AG04450 (cell line): ENCODE results near the gene CCDC88C. TPM values are rescaled to one million over a fixed set of nuclear protein-coding genes. Genes with fewer than 3 reads are reported as not detected.

ENCODE experiments used
- CTCF ChIA-PET: fragments of 300-600, 350-600 bp; formaldehyde crosslinking; extraction: SDS; loops from one replicate; lab custom pipeline; 2022; ENCODE audit warnings: antibody characterized with exemption, inconsistent platforms; lab: Charles Lee
- POLR2A ChIA-PET: fragments of 350-600 bp; formaldehyde crosslinking; extraction: SDS; loops from one replicate; lab custom pipeline; 2021; ENCODE audit warnings: antibody characterized with exemption, inconsistent platforms; lab: Yijun Ruan, JAX
- DNase-seq: peaks from one replicate; pipeline ENCODE4 v3.0.0-alpha.2; 2011; ENCODE audit warnings: low read depth, low spot score
- H3K27ac ChIP-seq: one replicate; pipeline ENCODE4 v1.5.1; 2012; ENCODE audit warnings: low read depth, low read length, control low read depth
- H3K27me3 ChIP-seq: one replicate; pipeline ENCODE4 v1.6.0; 2012; ENCODE audit warnings: low read length; ENCODE audit not compliant: control insufficient read depth, insufficient read depth
- H3K4me3 ChIP-seq: 2 replicates; pipeline ENCODE4 v1.5.1; 2011; ENCODE audit warnings: mild to moderate bottlenecking, low read depth, low read length, control low read depth
- H3K9me3 ChIP-seq: 2 replicates; pipeline ENCODE4 v1.5.1; 2012; ENCODE audit warnings: low read length; ENCODE audit not compliant: control insufficient read depth, insufficient read depth
- CTCF ChIP-seq: IDR thresholded peaks from 2 replicates; pipeline ENCODE4 v1.5.1; 2011; ENCODE audit warnings: low read depth, low read length, control low read depth, inconsistent platforms
- polyA plus RNA-seq: library from polyadenylated mRNA; depleted of rRNA; stranded (reverse); fragments of >200 nt; gene quantifications from 2 replicates; pipeline ENCODE4 v1.2.3, GENCODE V29; 2011

Gene CCDC88C
- polyA plus RNA-seq, 1 experiment, result 0.01 TPM

DNA sequence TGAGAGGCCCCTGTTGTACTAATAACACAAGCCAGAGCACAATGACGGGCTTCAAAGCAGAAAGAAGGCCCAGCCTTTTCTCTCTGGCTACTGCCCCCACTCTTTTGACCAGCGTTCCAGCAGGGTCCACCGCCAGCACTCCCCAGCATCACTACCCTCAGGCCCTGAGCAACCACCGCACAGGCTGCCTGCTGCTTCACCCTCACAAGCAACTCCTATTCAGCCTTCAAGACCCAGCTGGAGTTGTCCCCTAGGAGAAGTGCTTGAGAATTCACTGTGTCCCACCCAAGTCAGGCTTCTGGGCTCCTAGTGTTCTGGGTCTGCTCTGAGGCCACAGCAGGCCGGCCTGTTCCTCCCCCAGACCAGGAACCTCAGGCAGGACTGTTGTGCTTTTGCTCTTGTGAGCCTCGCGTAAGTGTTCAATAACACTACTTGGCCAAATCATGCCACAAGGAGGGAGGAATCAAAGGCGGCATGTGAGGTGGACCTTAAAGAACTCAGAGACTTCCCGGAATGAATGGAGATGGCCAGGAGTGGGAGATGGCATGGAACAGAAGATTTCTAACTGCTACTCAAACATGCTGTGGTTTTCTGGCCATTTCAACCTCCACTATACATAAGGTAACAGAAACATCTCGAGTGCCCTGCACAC is 89.8 kb downstream of the CCDC88C start:
- no peak overlapping the region for H3K4me3 ChIP-seq
- POLR2A ChIA-PET, result no interaction called here
- CTCF ChIA-PET, result interaction anchor here (1.4 kb wide), 1 partner anchor 91 kb away, joined by 4 read pairs; no protein-coding TSS in a partner anchor
- no peaks in the 10 kb centered on the region for H3K9me3 ChIP-seq
- no peak for TF ChIP-seq CTCF
- no peak overlapping the region for H3K27ac ChIP-seq
- DNase-seq, result no peak
- H3K27me3 ChIP-seq, result peaks cover 31% of the 10 kb centered on the region

DNA sequence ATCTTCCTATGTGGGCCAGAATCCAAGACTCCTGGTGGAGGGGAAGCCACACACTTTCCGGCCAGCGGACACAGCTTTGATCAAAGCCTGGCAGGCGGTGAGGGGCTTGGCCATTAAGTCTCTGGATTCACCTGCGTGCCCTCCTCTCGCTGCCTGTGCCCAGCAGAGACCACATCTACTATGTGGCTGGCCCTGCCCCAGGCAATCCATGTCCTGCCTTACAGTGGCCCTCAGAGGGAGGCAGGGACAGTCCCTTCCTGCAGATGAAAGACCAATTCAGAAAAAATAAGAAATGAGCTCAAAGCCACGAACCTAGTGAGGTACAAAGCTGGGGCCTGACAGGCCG is 90.4 kb downstream of the CCDC88C start:
- no peak for DNase-seq
- CTCF ChIA-PET, result interaction anchor here (5.6 kb wide), 1 partner anchor 92 kb away, joined by 92 read pairs; the partner anchor contains the start of gene CCDC88C
- POLR2A ChIA-PET, result no interaction called here
- Histone ChIP-seq H3K4me3 (no peak overlapping the region), H3K27ac (no peak overlapping the region), H3K27me3 (peaks cover 29% of the 10 kb centered on the region), H3K9me3 (no peaks in the 10 kb centered on the region)
- TF ChIP-seq CTCF, result no peak

- H3K27me3 ChIP-seq, result peaks cover 26% of the 10 kb centered on the region
- no peak for DNase-seq
- POLR2A ChIA-PET, result no interaction called here
- H3K27ac ChIP-seq, result no peak overlapping the region
- TF ChIP-seq CTCF, result no peak
- CTCF ChIA-PET, result interaction anchor here (5.6 kb wide), 1 partner anchor 93 kb away, joined by 92 read pairs; the partner anchor contains the start of gene CCDC88C
- H3K9me3 ChIP-seq, result no peaks in the 10 kb centered on the region
- no peak overlapping the region for H3K4me3 ChIP-seq
Measured at GRCh38 chr14:91326514-91327249, 90.9 kb downstream of the CCDC88C start.

GRCh38 chr14:91324606-91325575 is 92.7 kb downstream of the CCDC88C start:
- Histone ChIP-seq H3K9me3 (no peaks in the 10 kb centered on the region), H3K27ac (no peak overlapping the region), H3K4me3 (no peak overlapping the region), H3K27me3 (peaks cover 21% of the 10 kb centered on the region)
- TF ChIP-seq CTCF, result no peak
- POLR2A ChIA-PET, result no interaction called here
- no peak for DNase-seq
- CTCF ChIA-PET, result interaction anchor here (0.5 to 5.6 kb wide), 11 partner anchors 12 to 894 kb away, joined by 3 to 92 read pairs (median 4); partner anchors contain the start of genes ATXN3 and CCDC88C
